H9 (cell line): ENCODE measurements around the gene PRAME. TPM values are rescaled to one million over a fixed set of nuclear protein-coding genes. Genes with fewer than 3 reads are reported as not detected.

Experiments
- DNase-seq: peaks from one replicate; pipeline ENCODE4 v3.0.0-alpha.2; 2017
- H2AFZ ChIP-seq: one replicate; pipeline ENCODE4 v1.6.1; 2013; ENCODE audit warnings: mild to moderate bottlenecking, low read length, control low read depth, moderate library complexity
- H2AK5ac ChIP-seq: 2 replicates; pipeline ENCODE4 v1.6.1; 2013; ENCODE audit warnings: low read length, control low read depth, mixed read lengths; ENCODE audit not compliant: insufficient read length
- H2BK120ac ChIP-seq: one replicate; pipeline ENCODE4 v1.6.1; 2013; ENCODE audit warnings: low read depth, mild to moderate bottlenecking, low read length, control low read depth, inconsistent platforms; ENCODE audit not compliant: poor library complexity, severe bottlenecking
- H2BK12ac ChIP-seq: 2 replicates; pipeline ENCODE4 v1.6.1; 2013; ENCODE audit warnings: low read length, control low read depth, mixed read lengths, low read depth; ENCODE audit not compliant: insufficient read length
- H2BK15ac ChIP-seq: 2 replicates; pipeline ENCODE4 v1.6.1; 2013; ENCODE audit warnings: low read depth, low read length, control low read depth
- H2BK20ac ChIP-seq: one replicate; pipeline ENCODE4 v1.6.1; 2013; ENCODE audit warnings: low read depth, mild to moderate bottlenecking, low read length, control low read depth, inconsistent platforms; ENCODE audit not compliant: poor library complexity, severe bottlenecking
- H2BK5ac ChIP-seq: 2 replicates; pipeline ENCODE4 v1.6.1; 2013; ENCODE audit warnings: low read length, control low read depth, mixed read lengths; ENCODE audit not compliant: insufficient read length
- H3K14ac ChIP-seq: 2 replicates; pipeline ENCODE4 v1.6.1; 2013; ENCODE audit warnings: low read length, control low read depth; ENCODE audit not compliant: insufficient read depth
- H3K18ac ChIP-seq: 2 replicates; pipeline ENCODE4 v1.6.1; 2013; ENCODE audit warnings: low read depth, mild to moderate bottlenecking, mixed read lengths, low read length, control low read depth; ENCODE audit not compliant: insufficient read length
- H3K23ac ChIP-seq: 2 replicates; pipeline ENCODE4 v1.6.1; 2013; ENCODE audit warnings: low read length, control low read depth, mixed read lengths, low read depth; ENCODE audit not compliant: insufficient read length
- H3K23me2 ChIP-seq: 2 replicates; pipeline ENCODE4 v1.6.1; 2013; ENCODE audit warnings: low read depth, mild to moderate bottlenecking, mixed read lengths, low read length, control low read depth; ENCODE audit not compliant: insufficient read length, poor library complexity, severe bottlenecking
- H3K27ac ChIP-seq: 2 replicates; pipeline ENCODE4 v1.5.1; 2013; ENCODE audit warnings: low read length, control low read depth, mixed read lengths, low read depth; ENCODE audit not compliant: insufficient read length
- H3K27me3 ChIP-seq: 2 replicates; pipeline ENCODE4 v1.6.1; 2013; ENCODE audit warnings: low read length, control low read depth, inconsistent platforms; ENCODE audit not compliant: insufficient read depth
- H3K4ac ChIP-seq: 2 replicates; pipeline ENCODE4 v1.6.1; 2013; ENCODE audit warnings: low read depth, mild to moderate bottlenecking, control low read depth, inconsistent platforms, low read length, moderate library complexity
- H3K4me1 ChIP-seq: 2 replicates; pipeline ENCODE4 v1.6.1; 2013; ENCODE audit warnings: low read length, control low read depth, inconsistent platforms; ENCODE audit not compliant: insufficient read depth
- H3K4me2 ChIP-seq: 2 replicates; pipeline ENCODE4 v1.6.1; 2013; ENCODE audit warnings: low read length, control low read depth, mixed read lengths; ENCODE audit not compliant: insufficient read length, insufficient read depth
- H3K56ac ChIP-seq: 2 replicates; pipeline ENCODE4 v1.6.1; 2013; ENCODE audit warnings: low read depth, mild to moderate bottlenecking, mixed read lengths, low read length, control low read depth; ENCODE audit not compliant: insufficient read length
- H3K79me1 ChIP-seq: 2 replicates; pipeline ENCODE4 v1.6.1; 2013; ENCODE audit warnings: low read depth, mild to moderate bottlenecking, moderate library complexity, low read length, control low read depth, inconsistent platforms; ENCODE audit not compliant: insufficient read depth, poor library complexity, severe bottlenecking
- H3K79me2 ChIP-seq: 2 replicates; pipeline ENCODE4 v1.6.1; 2013; ENCODE audit warnings: low read length, control low read depth, inconsistent platforms; ENCODE audit not compliant: insufficient read depth
- H3K9ac ChIP-seq: 2 replicates; pipeline ENCODE4 v1.6.1; 2013; ENCODE audit warnings: low read length, control low read depth, mixed read lengths; ENCODE audit not compliant: insufficient read length; ENCODE audit errors: extremely low read depth
- H3K9me3 ChIP-seq: one replicate; pipeline ENCODE4 v1.6.1; 2013; ENCODE audit warnings: low read depth, low read length, inconsistent platforms; ENCODE audit not compliant: control insufficient read depth
- H3T11ph ChIP-seq: one replicate; pipeline ENCODE4 v1.6.1; 2013; ENCODE audit warnings: mild to moderate bottlenecking, low read length, control low read depth, inconsistent platforms
- H4K20me1 ChIP-seq: one replicate; pipeline ENCODE4 v1.6.1; 2013; ENCODE audit not compliant: control insufficient read depth, insufficient read length, insufficient read depth
- H4K5ac ChIP-seq: 2 replicates; pipeline ENCODE4 v1.6.1; 2013; ENCODE audit warnings: low read depth, mild to moderate bottlenecking, mixed read lengths, low read length, control low read depth; ENCODE audit not compliant: insufficient read length
- H4K8ac ChIP-seq: replicated peaks from 2 replicates; pipeline ENCODE4 v1.6.1; 2013; ENCODE audit warnings: low read length, control low read depth, mixed read lengths, low read depth; ENCODE audit not compliant: insufficient read length
- H4K91ac ChIP-seq: 2 replicates; pipeline ENCODE4 v1.6.1; 2013; ENCODE audit warnings: low read depth, mild to moderate bottlenecking, moderate library complexity, mixed read lengths, low read length, control low read depth; ENCODE audit not compliant: insufficient read length
- H3K27ac Mint-ChIP-seq, 3 experiments: 2 replicates in 2 of 3; 3 replicates in 1 of 3; pipeline ENCODE4 v1.8.0; 2020 to 2021; ENCODE audit warnings: mixed read lengths in 3 of 3, mild to moderate bottlenecking in 1 of 3, moderate library complexity in 1 of 3
- H3K27me3 Mint-ChIP-seq: 2 replicates; pipeline ENCODE4 v1.8.0; 2021; ENCODE audit warnings: low read depth, mild to moderate bottlenecking, moderate library complexity, mixed read lengths
- H3K36me3 Mint-ChIP-seq, 3 experiments: 2 replicates in 2 of 3; 3 replicates in 1 of 3; pipeline ENCODE4 v1.8.0; 2020 to 2021; ENCODE audit warnings: low read depth in 3 of 3, mixed read lengths in 3 of 3; ENCODE audit not compliant: insufficient read depth in 1 of 3
- H3K4me1 Mint-ChIP-seq, 2 experiments: 2 replicates each; pipeline ENCODE4 v1.8.0; 2020; ENCODE audit warnings: mixed read lengths in 2 of 2
- H3K4me3 Mint-ChIP-seq, 2 experiments: 2 replicates in 1 of 2; 3 replicates in 1 of 2; pipeline ENCODE4 v1.8.0; 2020 to 2021; ENCODE audit warnings: mild to moderate bottlenecking in 2 of 2, mixed read lengths in 2 of 2, moderate library complexity in 1 of 2
- H3K9me3 Mint-ChIP-seq, 2 experiments: 2 replicates in 1 of 2; 3 replicates in 1 of 2; pipeline ENCODE4 v1.8.0; 2020; ENCODE audit warnings: mild to moderate bottlenecking in 2 of 2, mixed read lengths in 2 of 2, moderate library complexity in 1 of 2
- CTCF ChIP-seq: fragments of 200-600 bp; sonication (generic); conservative IDR thresholded peaks from 3 replicates; pipeline ENCODE4 v1.8.0; 2021; ENCODE audit warnings: antibody characterized with exemption, mild to moderate bottlenecking
- WGBS: extraction: QIAGEN DNeasy Blood & Tissue Kit; methylation state at CpG from one replicate; pipeline ENCODE4 v1.1.7; 2013; ENCODE audit warnings: missing lambda C conversion rate, low lambda C conversion rate, mixed read lengths; ENCODE audit not compliant: insufficient read length; ENCODE audit errors: extremely low coverage; 5-methylcytosine and 5-hydroxymethylcytosine counted together
- total RNA-seq: library from RNA; stranded (reverse); gene quantifications from 2 replicates; pipeline ENCODE4 v1.2.1, GENCODE V29; 2021

PRAME gene
- total RNA-seq, 1 experiment from 2014 or later: 0.31 TPM

- Histone ChIP-seq H3K4me2 (no peak overlapping the region), H3K4ac (no peak overlapping the region), H4K8ac (no peak overlapping the region), H2BK20ac (no peak overlapping the region), H3K79me2 (no peaks in the 10 kb centered on the region), H3K23ac (no peak overlapping the region), H3K9ac (no peak overlapping the region), H4K20me1 (no peaks in the 10 kb centered on the region), H3T11ph (no peak overlapping the region), H3K79me1 (no peaks in the 10 kb centered on the region), H3K56ac (no peak overlapping the region), H2BK12ac (no peak overlapping the region), H4K5ac (no peak overlapping the region), H3K4me1 (no peaks in the 10 kb centered on the region), H3K27ac (no peak overlapping the region), H3K27me3 (peaks cover 36% of the 10 kb centered on the region; the same call in 1 of the 2 replicates), H2BK15ac (no peak overlapping the region), H2AFZ (no peak overlapping the region), H3K9me3 (no peaks in the 10 kb centered on the region), H2AK5ac (no peak overlapping the region), H3K18ac (no peak overlapping the region), H4K91ac (no peak overlapping the region), H2BK120ac (no peak overlapping the region), H3K14ac (no peak overlapping the region), H3K23me2 (no peaks in the 10 kb centered on the region), H2BK5ac (no peak overlapping the region)
- TF ChIP-seq CTCF: no peak
- Mint-ChIP-seq H3K27ac (no peak overlapping the region), H3K4me1 (no peaks in the 10 kb centered on the region), H3K4me3 (no peak overlapping the region), H3K36me3 (no peaks in the 10 kb centered on the region), H3K27me3 (peaks cover 100% of the 10 kb centered on the region), H3K9me3 (peaks cover 0 to 3% of the 10 kb centered on the region in 2 experiments; a peak in 3 of 5 replicates)
- DNase-seq: no peak
- no CpG with 5 or more reads among the region's 2 CpGs for WGBS
Observed at GRCh38 chr22:22571862-22572261, 12.8 kb upstream of the PRAME start.
